Nephron (organoid): ENCODE measurements around the gene FAM83C.
A peak's percentile ranks its signal among the peaks of the same experiment; 100 is the strongest.

Source experiments
- H3K27ac Mint-ChIP-seq, 3 experiments: 2 replicates each; pipeline ENCODE4 v1.8.0; 2020; ENCODE audit warnings: mixed read lengths in 3 of 3, mild to moderate bottlenecking in 2 of 3, moderate library complexity in 1 of 3
- H3K27me3 Mint-ChIP-seq: 2 replicates; pipeline ENCODE4 v1.8.0; 2021; ENCODE audit warnings: low read depth, mild to moderate bottlenecking, moderate library complexity, mixed read lengths
- H3K36me3 Mint-ChIP-seq: 2 replicates; pipeline ENCODE4 v1.8.0; 2020; ENCODE audit warnings: low read depth, mixed read lengths
- H3K4me1 Mint-ChIP-seq: 2 replicates; pipeline ENCODE4 v1.8.0; 2020; ENCODE audit warnings: mixed read lengths
- H3K4me3 Mint-ChIP-seq, 3 experiments: 2 replicates each; pipeline ENCODE4 v1.8.0; 2020; ENCODE audit warnings: mild to moderate bottlenecking in 3 of 3, mixed read lengths in 3 of 3, moderate library complexity in 2 of 3
- H3K9me3 Mint-ChIP-seq: 2 replicates; pipeline ENCODE4 v1.8.0; 2020; ENCODE audit warnings: mixed read lengths
- TF ChIP-seq, protein P1 (sequence below), 3 experiments: fragments of 200-600 bp; sonication (generic); IDR thresholded peaks; one replicate each; pipeline ENCODE4 v1.5.0; 2021; ENCODE audit warnings: antibody characterized with exemption in 3 of 3; ENCODE audit not compliant: unreplicated experiment in 3 of 3

The FAM83C gene

DNA sequence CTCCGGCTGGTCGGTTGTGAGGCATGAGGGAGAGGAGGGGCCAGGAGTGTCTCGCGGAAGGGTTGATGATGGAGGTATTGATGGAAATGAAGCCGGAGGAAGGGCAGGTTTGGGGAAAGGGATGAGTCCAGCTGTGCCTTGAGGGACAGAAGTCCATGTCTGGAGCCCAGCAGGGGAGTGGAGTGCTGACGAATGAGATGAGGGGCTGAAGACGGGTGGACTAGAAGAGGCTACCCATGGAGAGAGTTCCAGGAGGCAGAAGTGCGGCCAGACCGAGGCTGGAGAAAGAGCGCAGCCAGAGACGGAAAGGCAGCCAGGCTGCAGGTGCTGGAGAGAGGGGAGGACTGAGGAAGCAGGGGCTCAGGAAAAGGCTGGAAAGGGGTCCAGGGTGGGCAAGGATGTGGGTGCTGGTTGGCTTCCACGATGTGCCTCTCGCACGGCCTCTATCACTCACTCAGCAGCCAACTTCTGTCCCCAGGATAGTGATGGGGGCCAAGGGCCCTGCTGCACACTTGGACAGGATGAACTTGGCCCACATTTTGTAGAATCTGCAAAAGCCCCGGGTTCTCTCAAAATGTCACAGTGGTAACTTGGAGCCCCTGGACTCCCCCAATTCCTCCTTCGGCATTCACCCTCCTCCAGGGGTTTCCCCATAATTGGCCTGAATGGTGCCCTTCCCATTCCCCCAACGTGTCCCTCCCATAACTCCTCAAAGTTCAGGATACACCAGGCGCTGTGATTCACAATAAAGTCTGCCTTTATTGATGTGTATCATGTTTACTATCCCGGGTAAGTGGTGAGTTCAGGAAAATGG, 7.0 kb downstream of the FAM83C start:
- peaks cover 7% of the 10 kb centered on the region for H3K27me3 Mint-ChIP-seq
- peak overlapping the region; percentile 81 to 97 (median 95) for H3K27ac Mint-ChIP-seq
- H3K4me3 Mint-ChIP-seq = peak overlapping the region; percentile 88 to 92 (median 92)
- H3K36me3 Mint-ChIP-seq = peaks cover 14% of the 10 kb centered on the region
- H3K9me3 Mint-ChIP-seq = no peaks in the 10 kb centered on the region
- TF ChIP-seq, protein P1, sequence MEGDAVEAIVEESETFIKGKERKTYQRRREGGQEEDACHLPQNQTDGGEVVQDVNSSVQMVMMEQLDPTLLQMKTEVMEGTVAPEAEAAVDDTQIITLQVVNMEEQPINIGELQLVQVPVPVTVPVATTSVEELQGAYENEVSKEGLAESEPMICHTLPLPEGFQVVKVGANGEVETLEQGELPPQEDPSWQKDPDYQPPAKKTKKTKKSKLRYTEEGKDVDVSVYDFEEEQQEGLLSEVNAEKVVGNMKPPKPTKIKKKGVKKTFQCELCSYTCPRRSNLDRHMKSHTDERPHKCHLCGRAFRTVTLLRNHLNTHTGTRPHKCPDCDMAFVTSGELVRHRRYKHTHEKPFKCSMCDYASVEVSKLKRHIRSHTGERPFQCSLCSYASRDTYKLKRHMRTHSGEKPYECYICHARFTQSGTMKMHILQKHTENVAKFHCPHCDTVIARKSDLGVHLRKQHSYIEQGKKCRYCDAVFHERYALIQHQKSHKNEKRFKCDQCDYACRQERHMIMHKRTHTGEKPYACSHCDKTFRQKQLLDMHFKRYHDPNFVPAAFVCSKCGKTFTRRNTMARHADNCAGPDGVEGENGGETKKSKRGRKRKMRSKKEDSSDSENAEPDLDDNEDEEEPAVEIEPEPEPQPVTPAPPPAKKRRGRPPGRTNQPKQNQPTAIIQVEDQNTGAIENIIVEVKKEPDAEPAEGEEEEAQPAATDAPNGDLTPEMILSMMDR (IDR thresholded peaks at IDR 0.05; ENCODE audit: unreplicated experiment in 3 of 3) = no peak
- peaks cover 25% of the 10 kb centered on the region for H3K4me1 Mint-ChIP-seq

DNA sequence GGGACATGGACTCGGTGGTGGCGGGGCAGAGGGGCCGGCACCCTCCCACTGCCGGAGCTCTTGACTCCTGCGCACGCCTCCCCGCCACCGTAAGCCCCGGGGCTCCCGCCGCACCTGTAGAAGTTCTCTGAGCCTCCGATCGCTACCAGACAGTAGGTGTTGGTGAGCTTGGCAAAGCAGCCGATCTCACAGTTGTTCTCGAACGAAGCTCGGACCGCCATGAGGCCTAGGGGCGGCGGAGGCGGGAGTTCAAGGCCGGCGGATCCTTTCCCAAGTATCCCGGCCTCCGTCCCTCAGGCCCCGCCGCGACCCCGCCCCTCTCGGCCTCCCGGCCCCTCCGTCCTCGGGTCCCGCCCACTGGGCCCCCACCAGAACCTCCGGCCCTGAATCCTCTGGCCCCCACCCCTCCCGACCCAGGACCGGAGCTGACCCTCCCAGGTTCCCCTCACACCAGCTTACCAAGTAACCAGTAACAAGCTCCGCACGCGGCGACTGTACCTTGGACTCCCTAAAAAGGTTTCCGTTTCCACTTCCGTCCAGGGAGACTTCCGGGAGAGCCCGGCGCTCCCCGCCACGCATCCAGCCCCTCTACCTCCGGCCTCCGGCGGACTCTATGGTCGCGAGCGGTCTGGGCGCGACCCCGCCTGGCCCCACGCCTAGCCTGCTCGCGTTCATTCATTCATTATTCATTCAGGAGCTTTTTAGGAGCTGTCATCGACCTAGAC, 7.8 kb downstream of the FAM83C start, which contains the start of gene EIF6:
TSS of gene EIF6 (minus strand) at position 506 of the 725 bp plus-strand sequence. CDS start at position 221, 285 bp downstream.
- peaks cover 22% of the 10 kb centered on the region for H3K36me3 Mint-ChIP-seq

DNA sequence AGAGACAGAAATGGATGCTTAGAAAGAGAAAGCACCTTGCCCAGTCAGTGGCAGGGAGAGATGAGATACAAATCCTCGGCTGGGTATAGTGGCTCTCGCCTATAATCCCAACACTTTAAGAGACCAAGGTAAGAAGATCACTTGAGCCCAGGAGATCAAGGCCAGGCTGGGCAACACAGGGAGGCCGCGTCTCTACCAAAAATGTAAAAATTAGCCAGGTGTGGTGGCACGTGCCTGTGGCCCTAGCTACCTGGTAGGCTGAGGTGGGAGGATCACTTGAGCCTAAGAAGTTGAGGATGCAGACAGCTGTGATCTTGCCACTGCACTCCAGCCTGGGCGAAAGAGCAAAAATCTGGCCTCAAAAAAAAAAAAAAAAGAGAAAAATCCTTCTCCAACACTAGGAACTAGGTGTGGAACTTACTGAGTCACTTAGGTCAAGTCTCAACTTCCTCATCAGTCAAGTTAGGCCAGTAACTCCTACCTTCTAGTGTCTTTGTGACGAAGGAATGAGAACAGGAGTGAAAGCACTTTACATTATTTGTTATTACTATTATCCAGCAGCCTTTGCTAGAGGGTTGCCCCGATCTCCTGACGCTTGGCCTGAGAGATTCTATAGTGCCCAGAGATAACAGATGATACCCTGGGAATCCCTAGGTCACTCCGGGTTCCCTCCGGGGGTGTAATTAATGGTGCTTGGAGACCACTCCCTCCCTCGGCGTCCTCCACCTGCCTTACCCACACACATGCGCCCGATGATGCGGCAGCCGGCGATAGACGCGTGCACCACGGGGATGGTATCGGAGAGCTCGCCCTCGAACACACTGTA, 8.6 kb downstream of the FAM83C start:
- Mint-ChIP-seq H3K9me3 (no peaks in the 10 kb centered on the region), H3K4me3 (peak overlapping the region; percentile 88 to 92 (median 92)), H3K27me3 (peaks cover 3% of the 10 kb centered on the region), H3K4me1 (peaks cover 25% of the 10 kb centered on the region), H3K27ac (peak overlapping the region; percentile 81 to 95 (median 91)), H3K36me3 (peaks cover 29% of the 10 kb centered on the region)
- TF ChIP-seq, protein P1 (IDR thresholded peaks at IDR 0.05; ENCODE audit: unreplicated experiment in 3 of 3) = no peak

More for the DNA sequence above, 7.8 kb downstream of the FAM83C start, which contains the start of gene EIF6:
- TF ChIP-seq, protein P1 (IDR thresholded peaks at IDR 0.05; ENCODE audit: unreplicated experiment in 3 of 3) = no peak
- peak within 1 kb of the TSS; percentile 88 to 92 (median 92) for H3K4me3 Mint-ChIP-seq
- H3K27me3 Mint-ChIP-seq = peaks cover 3% of the 10 kb centered on the region
- H3K27ac Mint-ChIP-seq = peak within 1 kb of the TSS; percentile 81 to 97 (median 95)
- H3K9me3 Mint-ChIP-seq = no peaks in the 10 kb centered on the region
- peaks cover 25% of the 10 kb centered on the region for H3K4me1 Mint-ChIP-seq

DNA sequence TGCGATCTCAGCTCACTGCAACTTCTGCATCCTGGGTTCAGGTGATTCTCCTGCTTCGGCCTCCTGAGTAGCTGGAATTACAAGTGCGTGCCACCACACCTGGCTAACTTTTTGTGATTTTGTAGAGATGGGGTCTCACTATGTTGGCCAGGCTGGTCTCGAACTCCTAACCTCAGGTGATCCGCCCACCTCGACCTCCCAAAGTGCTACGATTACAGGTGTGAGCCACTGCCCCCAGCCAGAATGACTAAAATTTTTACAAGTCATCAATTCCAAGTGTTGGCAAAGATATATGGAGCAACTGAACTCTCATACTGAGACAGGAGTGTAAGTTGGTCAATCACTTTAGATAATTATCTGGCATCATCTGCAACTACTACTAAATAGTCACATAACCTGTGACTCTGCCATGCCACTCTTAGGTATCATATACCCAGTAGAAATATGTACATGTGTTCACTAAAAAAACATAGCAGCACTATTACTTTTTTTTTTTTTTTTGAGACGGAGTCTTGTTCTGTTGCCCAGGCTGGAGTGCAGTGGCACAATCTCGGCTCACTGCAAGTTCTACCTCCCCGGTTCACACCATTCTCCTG, 10.6 kb downstream of the FAM83C start:
- Mint-ChIP-seq H3K4me1 (peaks cover 25% of the 10 kb centered on the region), H3K27ac (no peak overlapping the region), H3K27me3 (peaks cover 3% of the 10 kb centered on the region), H3K4me3 (peak overlapping the region; percentile 3 to 53 (median 50)), H3K9me3 (no peaks in the 10 kb centered on the region), H3K36me3 (peaks cover 35% of the 10 kb centered on the region)
- TF ChIP-seq, protein P1 (IDR thresholded peaks at IDR 0.05; ENCODE audit: unreplicated experiment in 3 of 3) = no peak

DNA sequence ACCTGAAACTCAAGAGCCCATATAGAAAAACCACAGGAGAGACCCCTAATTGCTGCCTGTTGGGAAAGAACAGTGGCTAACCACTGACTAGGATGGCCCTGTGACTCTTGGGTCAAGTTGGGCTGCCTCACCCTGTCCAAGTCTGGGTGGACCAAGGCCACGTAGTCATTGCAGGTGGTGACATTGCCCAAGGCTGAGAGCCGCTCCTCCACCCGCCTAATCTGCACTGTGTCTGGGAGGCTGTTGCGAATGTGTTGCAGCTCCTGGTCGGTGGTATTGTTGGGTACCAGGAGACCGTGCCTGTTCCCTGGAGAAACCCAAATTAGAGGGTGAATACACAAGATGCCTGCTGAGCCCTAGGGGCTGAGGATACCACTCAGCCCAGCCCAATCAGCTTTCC, 11.7 kb downstream of the FAM83C start:
- TF ChIP-seq, protein P1 (IDR thresholded peaks at IDR 0.05; ENCODE audit: unreplicated experiment in 3 of 3) = no peak
- peaks cover 3% of the 10 kb centered on the region for H3K27me3 Mint-ChIP-seq
- no peaks in the 10 kb centered on the region for H3K9me3 Mint-ChIP-seq
- peaks cover 35% of the 10 kb centered on the region for H3K36me3 Mint-ChIP-seq
- peak overlapping the region; percentile 51 to 83 (median 74) for H3K4me3 Mint-ChIP-seq
- peak overlapping the region; percentile 4 to 77 (median 42) for H3K27ac Mint-ChIP-seq
- H3K4me1 Mint-ChIP-seq = peaks cover 17% of the 10 kb centered on the region
